Type B pancreatic cell (in vitro differentiated cells): ENCODE data around the gene SGSH. TPM values are rescaled to one million over a fixed set of nuclear protein-coding genes. Genes with fewer than 3 reads are reported as not detected.
"Not testable (repeated sequence)": the region's sequence is repeated elsewhere in the genome, so short reads cannot be mapped to it uniquely, and the experiment has no call there.

Experiments used
- DNase-seq: peaks from one replicate; pipeline ENCODE4 v3.0.0; 2021; ENCODE audit warnings: mixed read lengths; ENCODE audit not compliant: unreplicated experiment; ENCODE audit errors: extremely low spot score
- H3K27ac Mint-ChIP-seq: 2 replicates; pipeline ENCODE4 v1.8.0; 2021; ENCODE audit warnings: mild to moderate bottlenecking, mixed read lengths
- H3K27me3 Mint-ChIP-seq: 2 replicates; pipeline ENCODE4 v1.8.0; 2021; ENCODE audit warnings: mixed read lengths
- H3K36me3 Mint-ChIP-seq: 2 replicates; pipeline ENCODE4 v1.8.0; 2021; ENCODE audit warnings: mixed read lengths
- H3K4me1 Mint-ChIP-seq: one replicate; pipeline ENCODE4 v1.8.0; 2021; ENCODE audit warnings: mixed read lengths; ENCODE audit not compliant: unreplicated experiment
- H3K4me3 Mint-ChIP-seq: 2 replicates; pipeline ENCODE4 v1.8.0; 2021; ENCODE audit warnings: mild to moderate bottlenecking, mixed read lengths
- H3K9me3 Mint-ChIP-seq: 2 replicates; pipeline ENCODE4 v1.8.0; 2021; ENCODE audit warnings: mixed read lengths
- total RNA-seq: library from RNA; stranded (reverse); gene quantifications from 2 replicates; pipeline ENCODE4 v1.2.1, GENCODE V29; 2021; ENCODE audit warnings: low replicate concordance
- TF ChIP-seq, protein P1 (sequence below): fragments of 200-600 bp; sonication (generic); conservative IDR thresholded peaks from 2 replicates; pipeline ENCODE4 v1.5.0; 2021; ENCODE audit warnings: antibody characterized with exemption, mild to moderate bottlenecking

The SGSH gene
- total RNA-seq, 1 donor from 2014 or later: 40.5 TPM

DNA sequence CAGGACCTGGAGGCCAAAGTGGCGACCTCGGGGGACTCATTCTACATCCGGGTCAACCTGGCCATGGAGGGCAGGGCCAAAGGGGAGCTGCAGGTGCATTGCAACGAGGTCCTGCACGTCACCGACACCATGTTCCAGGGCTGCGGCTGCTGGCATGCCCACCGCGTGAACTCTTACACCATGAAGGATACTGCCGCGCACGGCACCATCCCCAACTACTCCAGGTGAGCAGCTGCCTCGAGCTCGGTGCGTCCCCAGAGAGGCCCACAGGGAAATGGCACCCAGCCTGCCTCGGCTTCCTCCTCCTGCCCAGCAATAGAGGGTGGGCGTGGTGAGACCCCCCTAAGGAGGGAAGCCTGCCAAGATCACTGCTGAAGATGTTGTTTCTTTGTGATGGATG lies 17.9 kb downstream of the SGSH start:
- H3K9me3 Mint-ChIP-seq: no peaks in the 10 kb centered on the region
- H3K4me3 Mint-ChIP-seq: no peak overlapping the region
- no peak overlapping the region for H3K27ac Mint-ChIP-seq
- TF ChIP-seq, protein P1, sequence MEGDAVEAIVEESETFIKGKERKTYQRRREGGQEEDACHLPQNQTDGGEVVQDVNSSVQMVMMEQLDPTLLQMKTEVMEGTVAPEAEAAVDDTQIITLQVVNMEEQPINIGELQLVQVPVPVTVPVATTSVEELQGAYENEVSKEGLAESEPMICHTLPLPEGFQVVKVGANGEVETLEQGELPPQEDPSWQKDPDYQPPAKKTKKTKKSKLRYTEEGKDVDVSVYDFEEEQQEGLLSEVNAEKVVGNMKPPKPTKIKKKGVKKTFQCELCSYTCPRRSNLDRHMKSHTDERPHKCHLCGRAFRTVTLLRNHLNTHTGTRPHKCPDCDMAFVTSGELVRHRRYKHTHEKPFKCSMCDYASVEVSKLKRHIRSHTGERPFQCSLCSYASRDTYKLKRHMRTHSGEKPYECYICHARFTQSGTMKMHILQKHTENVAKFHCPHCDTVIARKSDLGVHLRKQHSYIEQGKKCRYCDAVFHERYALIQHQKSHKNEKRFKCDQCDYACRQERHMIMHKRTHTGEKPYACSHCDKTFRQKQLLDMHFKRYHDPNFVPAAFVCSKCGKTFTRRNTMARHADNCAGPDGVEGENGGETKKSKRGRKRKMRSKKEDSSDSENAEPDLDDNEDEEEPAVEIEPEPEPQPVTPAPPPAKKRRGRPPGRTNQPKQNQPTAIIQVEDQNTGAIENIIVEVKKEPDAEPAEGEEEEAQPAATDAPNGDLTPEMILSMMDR: no peak
- peaks cover 8% of the 10 kb centered on the region for H3K4me1 Mint-ChIP-seq
- H3K36me3 Mint-ChIP-seq: no peaks in the 10 kb centered on the region
- H3K27me3 Mint-ChIP-seq: no peaks in the 10 kb centered on the region
- no peak for DNase-seq

DNA sequence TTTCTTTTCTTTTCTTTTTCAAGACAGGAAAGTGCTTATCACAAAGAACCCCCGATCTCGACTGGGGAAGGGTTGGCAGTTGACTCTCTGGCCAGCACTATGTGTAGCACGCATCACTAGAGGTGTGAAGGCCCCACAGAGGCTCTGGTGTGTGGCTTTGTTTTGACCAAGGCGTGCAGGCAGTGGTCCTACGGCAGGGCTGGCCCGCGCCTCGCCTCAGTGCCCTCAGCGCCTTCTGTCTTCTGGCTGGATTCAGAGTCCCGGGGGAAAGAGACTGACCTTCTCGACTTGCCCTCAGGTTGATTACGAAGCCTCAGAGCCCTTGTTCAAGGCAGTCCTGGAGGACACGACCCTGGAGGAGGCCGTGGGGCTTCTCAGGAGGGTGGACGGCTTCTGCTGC lies 18.7 kb downstream of the SGSH start:
- Mint-ChIP-seq H3K4me3 (no peak overlapping the region), H3K4me1 (peaks cover 8% of the 10 kb centered on the region), H3K27me3 (no peaks in the 10 kb centered on the region), H3K27ac (no peak overlapping the region), H3K36me3 (no peaks in the 10 kb centered on the region), H3K9me3 (no peaks in the 10 kb centered on the region)
- no peak for DNase-seq
- TF ChIP-seq, protein P1: no peak

DNA sequence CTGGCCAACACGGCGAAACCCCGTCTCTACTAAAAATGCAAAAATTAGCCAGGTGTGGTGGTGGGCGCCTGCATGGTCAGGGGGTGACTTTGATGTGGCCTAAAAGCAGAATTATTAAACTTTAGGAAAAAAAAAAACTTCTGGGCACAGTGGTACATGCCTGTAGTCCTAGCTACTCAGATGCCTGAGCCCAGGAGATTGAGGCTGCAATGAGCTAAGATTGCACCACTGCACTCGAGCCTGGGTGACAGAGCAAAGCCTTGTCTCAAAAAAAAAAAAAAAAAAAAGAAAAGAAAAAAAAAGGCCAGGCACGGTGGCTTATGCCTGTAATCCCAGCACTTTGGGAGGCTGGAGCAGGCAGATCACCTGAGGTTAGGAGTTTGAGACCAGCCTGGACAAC lies 20.8 kb downstream of the SGSH start:
- peaks cover 12% of the 10 kb centered on the region for H3K4me1 Mint-ChIP-seq
- not testable (repeated sequence) for H3K4me3 Mint-ChIP-seq, H3K27ac Mint-ChIP-seq, H3K9me3 Mint-ChIP-seq, H3K27me3 Mint-ChIP-seq, H3K36me3 Mint-ChIP-seq, DNase-seq

DNA sequence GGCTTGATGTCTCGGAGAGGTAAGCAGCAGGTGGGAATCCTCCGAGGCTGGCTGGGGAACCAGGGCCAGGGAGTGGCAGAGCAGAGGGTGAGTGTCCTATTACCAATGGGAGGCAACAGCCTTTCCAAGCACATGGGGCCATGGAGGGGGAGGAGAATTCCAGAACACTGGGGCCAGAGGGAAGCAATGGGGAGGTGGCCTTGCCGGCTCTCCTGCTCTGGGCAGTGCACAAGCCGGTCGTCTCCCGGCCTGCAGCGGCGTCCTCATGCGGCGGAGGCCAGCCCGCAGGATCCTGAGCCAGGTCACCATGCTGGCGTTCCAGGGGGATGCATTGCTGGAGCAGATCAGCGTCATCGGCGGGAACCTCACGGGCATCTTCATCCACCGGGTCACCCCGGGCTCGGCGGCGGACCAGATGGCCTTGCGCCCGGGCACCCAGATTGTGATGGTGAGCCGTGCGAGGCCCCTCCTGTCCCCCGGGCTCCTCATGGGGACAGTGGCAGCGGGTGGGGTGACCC lies 21.9 kb downstream of the SGSH start:
- no peak for DNase-seq
- Mint-ChIP-seq H3K4me1 (peaks cover 12% of the 10 kb centered on the region), H3K27ac (no peak overlapping the region), H3K27me3 (no peaks in the 10 kb centered on the region), H3K36me3 (no peaks in the 10 kb centered on the region), H3K4me3 (no peak overlapping the region), H3K9me3 (no peaks in the 10 kb centered on the region)
- TF ChIP-seq, protein P1: no peak

DNA sequence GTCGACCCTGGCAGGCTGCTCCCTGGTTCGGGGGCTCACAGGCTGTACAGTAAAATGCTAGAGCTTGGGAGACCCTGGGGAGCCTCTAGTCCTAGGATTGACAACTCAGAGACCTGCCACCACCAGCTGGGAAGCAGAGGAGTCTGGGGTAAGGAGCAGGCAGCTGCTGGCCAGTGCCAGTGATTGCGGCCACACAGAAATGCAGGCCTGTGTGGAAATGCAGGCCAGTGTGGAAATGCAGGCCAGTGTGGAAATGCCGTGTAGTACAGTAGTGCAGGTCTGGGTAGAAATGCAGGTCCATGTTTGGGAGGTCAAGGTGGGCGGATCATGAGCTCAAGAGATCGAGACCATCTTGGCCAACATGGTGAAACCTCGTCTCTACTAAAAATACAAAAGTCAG lies 23.5 kb downstream of the SGSH start:
- DNase-seq: no peak
- TF ChIP-seq, protein P1: no peak
- Mint-ChIP-seq H3K4me3 (no peak overlapping the region), H3K27me3 (no peaks in the 10 kb centered on the region), H3K27ac (no peak overlapping the region), H3K4me1 (peaks cover 18% of the 10 kb centered on the region), H3K36me3 (no peaks in the 10 kb centered on the region), H3K9me3 (no peaks in the 10 kb centered on the region)

DNA sequence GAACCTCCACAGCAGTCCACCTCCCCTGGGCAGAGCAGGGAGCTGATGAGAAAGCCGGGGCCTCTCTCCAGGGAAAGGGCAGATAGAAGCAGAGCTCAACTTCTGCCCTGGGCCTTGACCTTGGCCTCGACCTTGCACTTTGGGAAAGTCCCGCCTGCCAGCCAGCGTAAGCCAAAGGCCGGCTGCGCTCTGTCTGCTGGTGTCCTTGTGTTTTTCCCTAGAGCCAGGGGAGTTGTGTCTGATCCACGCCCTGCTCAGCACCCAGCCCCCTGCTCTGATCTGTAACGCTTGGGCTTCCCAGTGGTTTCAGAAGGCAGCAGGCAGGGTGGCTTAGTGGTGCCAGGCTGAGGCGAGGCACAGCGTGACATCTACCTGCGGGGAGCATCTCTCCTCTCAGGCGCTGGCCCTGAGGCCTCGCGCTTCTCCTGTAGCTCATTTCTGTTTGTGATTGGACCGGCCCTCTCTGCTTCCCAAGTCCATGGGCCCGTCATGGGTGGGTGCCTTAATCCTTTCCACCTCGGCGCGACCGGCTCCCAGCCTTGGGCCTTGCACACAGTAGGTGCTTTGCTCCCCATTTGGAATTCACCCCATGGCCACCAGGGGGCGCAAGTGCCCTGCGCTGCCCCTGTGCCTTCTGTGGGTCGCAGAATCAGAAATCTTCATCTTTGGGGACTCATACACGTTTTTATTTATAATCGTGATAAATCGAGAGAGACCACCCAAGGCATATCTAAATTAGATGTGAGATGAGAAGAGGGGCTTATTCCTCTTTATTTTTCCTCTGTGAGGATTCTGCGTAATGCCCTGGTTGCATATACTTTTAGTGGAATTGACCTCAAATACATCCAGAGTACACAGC lies 24.2 kb downstream of the SGSH start:
- Mint-ChIP-seq H3K27me3 (no peaks in the 10 kb centered on the region), H3K27ac (no peak overlapping the region), H3K4me1 (peaks cover 20% of the 10 kb centered on the region), H3K4me3 (no peak overlapping the region), H3K36me3 (no peaks in the 10 kb centered on the region), H3K9me3 (no peaks in the 10 kb centered on the region)
- TF ChIP-seq, protein P1: peak; percentile 93
- DNase-seq: no peak
